HCT116 (cell line): ENCODE data around the gene KIF7. TPM values are rescaled to one million over a fixed set of nuclear protein-coding genes. Genes with fewer than 3 reads are reported as not detected.

Experiments used
- ATAC-seq: fragments of 200-7000 bp; cut with Tn5 transposase; 2 replicates; pipeline ENCODE4 v1.9.1; 2020; ENCODE audit warnings: mild to moderate bottlenecking, moderate library complexity
- BruUV-seq: library from RNA; stranded (reverse); fragments of 400-500 nt; replicated peaks from 2 replicates; lab custom pipeline; 2021; lab: Mats Ljungman, UMichigan
- CTCF ChIA-PET: fragments of 300-600 bp; sonication (Branson Sonifier 250); formaldehyde crosslinking; loops from one replicate; lab custom pipeline; 2021; ENCODE audit warnings: antibody characterized with exemption; lab: Charles Lee
- POLR2A ChIA-PET: fragments of 300-600, 350-600 bp; sonication (Branson Sonifier 250); formaldehyde crosslinking; loops from one replicate; lab custom pipeline; 2021; ENCODE audit warnings: antibody characterized with exemption; lab: Charles Lee
- RAD21 ChIA-PET, 2 experiments: fragments of 300-600 bp; sonication (Branson Sonifier 250); formaldehyde crosslinking; loops; one replicate each; lab custom pipeline; 2023; ENCODE audit warnings: low total read pairs in 2 of 2; ENCODE audit not compliant: uncharacterized antibody in 2 of 2, unreplicated experiment in 2 of 2, low non-redundant PET in 1 of 2; lab: Charles Lee
- DNase-seq: peaks from one replicate; pipeline ENCODE4 v3.0.0-alpha.2; 2010; ENCODE audit warnings: low read depth, low spot score
- H2AFZ ChIP-seq: fragments of 200-600 bp; shearing (Covaris generic), sonication (generic); 2 replicates; pipeline ENCODE4 v1.6.1; 2017; ENCODE audit warnings: low read depth, mixed run types, mixed read lengths, antibody characterized with exemption, low read length; ENCODE audit not compliant: poor library complexity, severe bottlenecking
- H3K27ac ChIP-seq: 2 replicates; pipeline ENCODE4 v1.5.1; 2012; ENCODE audit warnings: low read depth, low read length
- H3K27me3 ChIP-seq: fragments of 200-600 bp; sonication (generic); 2 replicates; pipeline ENCODE4 v1.6.1; 2016; ENCODE audit warnings: mixed run types, low read length, mixed read lengths; ENCODE audit not compliant: insufficient read depth
- H3K36me3 ChIP-seq, 2 experiments: fragments of 200-500 bp in 1 of 2; fragments of 200-600 bp in 1 of 2; sonication (Bioruptor generic) in 1 of 2; sonication (generic) in 1 of 2; 2 replicates each; pipeline versions ENCODE4 v1.5.1 to v1.6.1; 2014 to 2016; ENCODE audit warnings: low read length in 2 of 2, inconsistent platforms in 1 of 2, mixed read lengths in 1 of 2, mixed run types in 1 of 2; ENCODE audit not compliant: insufficient read depth in 2 of 2, control insufficient read depth in 1 of 2
- H3K4me1 ChIP-seq, 2 experiments: fragments of 200-600 bp in 1 of 2; sonication (generic) in 1 of 2; 2 replicates each; pipeline versions ENCODE4 v1.5.1 to v1.6.1; 2012 to 2017; ENCODE audit warnings: low read length in 2 of 2, inconsistent platforms in 1 of 2, mild to moderate bottlenecking in 1 of 2, mixed read lengths in 1 of 2, mixed run types in 1 of 2, moderate library complexity in 1 of 2; ENCODE audit not compliant: insufficient read depth in 2 of 2, control insufficient read depth in 1 of 2
- H3K4me2 ChIP-seq: fragments of 200-600 bp; sonication (generic); 2 replicates; pipeline ENCODE4 v1.6.1; 2017; ENCODE audit warnings: mixed run types, low read length, mixed read lengths
- H3K4me3 ChIP-seq, 2 experiments: fragments of 200-600 bp in 1 of 2; sonication (generic) in 1 of 2; replicated peaks in 1 of 2; 2 replicates each; pipeline ENCODE4 v1.5.1; 2011 to 2016; ENCODE audit warnings: low read length in 2 of 2, control low read depth in 1 of 2, low read depth in 1 of 2, mild to moderate bottlenecking in 1 of 2, mixed read lengths in 1 of 2, mixed run types in 1 of 2
- H3K79me2 ChIP-seq: fragments of 200-600 bp; sonication (generic); 2 replicates; pipeline ENCODE4 v1.6.1; 2017; ENCODE audit warnings: mild to moderate bottlenecking, mixed run types, low read length, moderate library complexity, mixed read lengths; ENCODE audit not compliant: insufficient read depth
- H3K9ac ChIP-seq: fragments of 200-600 bp; sonication (generic); 2 replicates; pipeline ENCODE4 v1.6.1; 2016; ENCODE audit warnings: low read length, mixed read lengths
- H3K9me2 ChIP-seq: fragments of 200-600 bp; sonication (generic), shearing (Covaris generic); 2 replicates; pipeline ENCODE4 v1.6.1; 2017; ENCODE audit warnings: mixed run types, mild to moderate bottlenecking, moderate library complexity; ENCODE audit not compliant: insufficient read depth
- H3K9me3 ChIP-seq, 2 experiments: fragments of 200-500 bp in 1 of 2; fragments of 200-600 bp in 1 of 2; sonication (Bioruptor generic) in 1 of 2; sonication (generic) in 1 of 2; 2 replicates each; pipeline ENCODE4 v1.6.1; 2014 to 2017; ENCODE audit warnings: low read length in 2 of 2, mixed read lengths in 2 of 2, inconsistent platforms in 1 of 2, low read depth in 1 of 2, mild to moderate bottlenecking in 1 of 2, mixed run types in 1 of 2, moderate library complexity in 1 of 2; ENCODE audit not compliant: control insufficient read depth in 1 of 2, insufficient read depth in 1 of 2
- H4K20me1 ChIP-seq: fragments of 200-600 bp; sonication (generic), shearing (Covaris generic); 2 replicates; pipeline ENCODE4 v1.6.1; 2017; ENCODE audit warnings: mixed run types, mild to moderate bottlenecking, moderate library complexity; ENCODE audit not compliant: insufficient read depth
- CTCF ChIP-seq, 3 experiments: fragments of 200-600 bp in 1 of 3; sonication (generic) in 1 of 3; IDR thresholded peaks in 2 of 3; conservative IDR thresholded peaks in 1 of 3; 2 replicates each; pipeline ENCODE4 v1.5.1; 2012 to 2017; ENCODE audit warnings: low read depth in 2 of 3, low read length in 2 of 3, antibody characterized with exemption in 1 of 3, borderline replicate concordance in 1 of 3, control low read depth in 1 of 3, mild to moderate bottlenecking in 1 of 3, mixed read lengths in 1 of 3, mixed run types in 1 of 3, moderate library complexity in 1 of 3; ENCODE audit not compliant: insufficient read depth in 1 of 3
- EGR1 ChIP-seq: IDR thresholded peaks from 2 replicates; pipeline ENCODE4 v1.6.1; 2012; ENCODE audit warnings: low read depth
- EZH2 ChIP-seq: fragments of 200-600 bp; sonication (generic); IDR thresholded peaks from 2 replicates; pipeline ENCODE4 v1.6.1; 2017; ENCODE audit warnings: antibody characterized with exemption, mixed run types
- EZH2phosphoT487 ChIP-seq: fragments of 200-600 bp; IDR thresholded peaks from 2 replicates; pipeline ENCODE4 v1.6.1; 2018; ENCODE audit warnings: antibody characterized with exemption, borderline replicate concordance
- MAX ChIP-seq: IDR thresholded peaks from 2 replicates; pipeline ENCODE4 v1.6.1; 2012
- RAD21 ChIP-seq: IDR thresholded peaks from 2 replicates; pipeline ENCODE4 v1.6.1; 2012; ENCODE audit warnings: low read depth, mild to moderate bottlenecking
- REST ChIP-seq: IDR thresholded peaks from 2 replicates; pipeline ENCODE4 v1.6.1; 2012; ENCODE audit warnings: low read depth
- SIN3A ChIP-seq: IDR thresholded peaks from 2 replicates; pipeline ENCODE4 v1.6.1; 2012; ENCODE audit warnings: low read depth
- SP1 ChIP-seq: IDR thresholded peaks from 2 replicates; pipeline ENCODE4 v1.6.1; 2012; ENCODE audit warnings: low read depth
- SRF ChIP-seq: IDR thresholded peaks from 2 replicates; pipeline ENCODE4 v1.6.1; 2012; ENCODE audit warnings: low read depth
- YY1 ChIP-seq: IDR thresholded peaks from 2 replicates; pipeline ENCODE4 v1.6.1; 2011; ENCODE audit warnings: low read length, low read depth, moderate library complexity, mild to moderate bottlenecking; ENCODE audit not compliant: insufficient replicate concordance; ENCODE audit errors: extremely low read depth
- ZBTB33 ChIP-seq: IDR thresholded peaks from 2 replicates; pipeline ENCODE4 v1.6.1; 2011; ENCODE audit warnings: mild to moderate bottlenecking, low read length, moderate library complexity; ENCODE audit not compliant: insufficient replicate concordance; ENCODE audit errors: extremely low read depth
- ZNF274 ChIP-seq: fragments of 200-500 bp; sonication (Bioruptor generic); IDR thresholded peaks from 2 replicates; pipeline ENCODE4 v1.6.1; 2014; ENCODE audit warnings: mild to moderate bottlenecking, low read depth, low read length, inconsistent platforms
- intact Hi-C: fragments of 100-400 bp; cut with micrococcal nuclease; formaldehyde crosslinking; loops from 2 replicates; pipeline ENCODE4 v1.10.0; 2022
- total RNA-seq: library from RNA; stranded (reverse); gene quantifications from one replicate; pipeline ENCODE4 v1.2.1, GENCODE V29; 2021; ENCODE audit not compliant: unreplicated experiment

KIF7 gene
- total RNA-seq, 1 experiment from 2014 or later = 0.12 TPM

GRCh38 chr15:89649013-89649625 is 6.1 kb downstream of the KIF7 start:
- H3K4me2 ChIP-seq = no peak overlapping the region
- no peaks in the 10 kb centered on the region for H3K9me3 ChIP-seq
- no peak overlapping the region for H3K4me3 ChIP-seq
- H3K79me2 ChIP-seq = no peaks in the 10 kb centered on the region
- H3K9ac ChIP-seq = no peak overlapping the region
- no peaks in the 10 kb centered on the region for H3K36me3 ChIP-seq
- intact Hi-C loops = no loop called here
- no peaks in the 10 kb centered on the region for H4K20me1 ChIP-seq
- ATAC-seq (no peak), DNase-seq (no peak)
- H3K9me2 ChIP-seq = no peaks in the 10 kb centered on the region
- H3K27me3 ChIP-seq = no peaks in the 10 kb centered on the region
- peaks cover 0 to 4% of the 10 kb centered on the region in 2 experiments; a peak in 2 of 4 replicates for H3K4me1 ChIP-seq
- TF ChIP-seq ZBTB33 = no peak
- TF ChIP-seq EZH2phosphoT487 = no peak
- no peak for TF ChIP-seq SRF
- no peak for TF ChIP-seq RAD21
- no peak for TF ChIP-seq REST
- TF ChIP-seq YY1 = no peak
- no peak for TF ChIP-seq MAX
- TF ChIP-seq ZNF274 = no peak
- no peak for TF ChIP-seq SIN3A
- no peak for TF ChIP-seq EGR1
- no peak for TF ChIP-seq EZH2
- TF ChIP-seq CTCF (IDR thresholded peaks at IDR 0.05 in 2 of 3, conservative IDR thresholded peaks at IDR 0.05 in 1 of 3; ENCODE audit: borderline replicate concordance in 1 of 3, insufficient read depth in 1 of 3, low read depth in 2 of 3, low read length in 2 of 3) = no peak
- TF ChIP-seq SP1 = no peak
- POLR2A ChIA-PET = no interaction called here
- no peak overlapping the region for H2AFZ ChIP-seq
- CTCF ChIA-PET = no interaction called here
- BruUV-seq = no TSS peak
- H3K27ac ChIP-seq = no peak overlapping the region
- RAD21 ChIA-PET = no interaction called here
